GM18508 (cell line): Measurements from ENCODE around the gene ST6GALNAC4.

ENCODE experiments used
- ATAC-seq: cut with Tn5 transposase; IDR thresholded peaks from one replicate; pipeline ENCODE4 v1.9.1; 2021; ENCODE audit warnings: moderate number of reproducible peaks; ENCODE audit not compliant: insufficient read depth, unreplicated experiment

Gene ST6GALNAC4

GRCh38 chr9:127916720-127917581, at the start of gene ST6GALNAC4:
Gene ST6GALNAC4 (minus strand): TSS chr9:127917041. CDS start chr9:127916419, 622 bp downstream.
- ATAC-seq = no peak

GRCh38 chr9:127965953-127966352, 49.1 kb upstream of the ST6GALNAC4 start:
- no peak for ATAC-seq

- no peak for ATAC-seq
These were observed 46.7 kb upstream of the ST6GALNAC4 start for GRCh38 chr9:127963359-127964064.

GRCh38 chr9:127963041-127963358, 46.2 kb upstream of the ST6GALNAC4 start:
- ATAC-seq = no peak

- ATAC-seq = no peak
These were observed 45.4 kb upstream of the ST6GALNAC4 start for GRCh38 chr9:127962278-127962677.

GRCh38 chr9:127961613-127962155, 44.8 kb upstream of the ST6GALNAC4 start:
- no peak for ATAC-seq

- no peak for ATAC-seq
These were observed 44.3 kb upstream of the ST6GALNAC4 start for GRCh38 chr9:127961155-127961490.

GRCh38 chr9:127960410-127961154, 43.7 kb upstream of the ST6GALNAC4 start:
- no peak for ATAC-seq

GRCh38 chr9:127959841-127960409, 43.1 kb upstream of the ST6GALNAC4 start:
- ATAC-seq = no peak

- no peak for ATAC-seq
These were observed 42.6 kb upstream of the ST6GALNAC4 start for GRCh38 chr9:127959398-127959797.

- no peak for ATAC-seq
These were observed 41.9 kb upstream of the ST6GALNAC4 start for GRCh38 chr9:127958728-127959127.

GRCh38 chr9:127955294-127956015, 38.6 kb upstream of the ST6GALNAC4 start:
- ATAC-seq = no peak

- no peak for ATAC-seq
These were observed 38.0 kb upstream of the ST6GALNAC4 start for GRCh38 chr9:127954831-127955293.

- no peak for ATAC-seq
These were observed 37.1 kb upstream of the ST6GALNAC4 start for GRCh38 chr9:127953768-127954505.

GRCh38 chr9:127953154-127953553, 36.3 kb upstream of the ST6GALNAC4 start:
- no peak for ATAC-seq

- no peak for ATAC-seq
These were observed 33.9 kb upstream of the ST6GALNAC4 start for GRCh38 chr9:127950513-127951289.

- ATAC-seq = no peak
These were observed 33.1 kb upstream of the ST6GALNAC4 start for GRCh38 chr9:127949827-127950512.
